Liver (tissue), 9 donors: ENCODE results near the gene ABCG5. TPM values are rescaled to one million over a fixed set of nuclear protein-coding genes. Genes with fewer than 3 reads are reported as not detected.

Experiments used
- DNase-seq: peaks from one replicate; pipeline ENCODE4 v3.0.0-alpha.2; 2017; ENCODE audit warnings: low spot score
- H3K27ac ChIP-seq, 2 donors: one replicate each; pipeline ENCODE4 v1.7.0; 2013; ENCODE audit warnings: inconsistent platforms in 2 of 2, low read length in 2 of 2, control low read depth in 1 of 2, low read depth in 1 of 2, mild to moderate bottlenecking in 1 of 2
- H3K27me3 ChIP-seq, 4 donors: one replicate each; pipeline versions ENCODE4 v1.6.1 to v1.7.0; 2013; ENCODE audit warnings: low read length in 3 of 4, inconsistent platforms in 1 of 4, mild to moderate bottlenecking in 1 of 4, moderate library complexity in 1 of 4; ENCODE audit not compliant: control insufficient read depth in 4 of 4, insufficient read depth in 4 of 4
- H3K36me3 ChIP-seq, 4 donors: one replicate each; pipeline versions ENCODE4 v1.6.1 to v1.7.0; 2013; ENCODE audit warnings: low read length in 3 of 4, mild to moderate bottlenecking in 3 of 4, low read depth in 1 of 4, moderate library complexity in 1 of 4; ENCODE audit not compliant: control insufficient read depth in 4 of 4, insufficient read depth in 3 of 4
- H3K4me1 ChIP-seq, 4 donors: one replicate each; pipeline versions ENCODE4 v1.6.1 to v1.7.0; 2013; ENCODE audit warnings: low read length in 3 of 4, mild to moderate bottlenecking in 3 of 4, moderate library complexity in 1 of 4; ENCODE audit not compliant: control insufficient read depth in 4 of 4, insufficient read depth in 4 of 4
- H3K4me3 ChIP-seq, 3 donors: one replicate each; pipeline versions ENCODE4 v1.6.1 to v1.7.0; 2013; ENCODE audit warnings: low read length in 3 of 3, control low read depth in 1 of 3, low read depth in 1 of 3, mild to moderate bottlenecking in 1 of 3
- H3K9ac ChIP-seq, 2 donors: one replicate each; pipeline ENCODE4 v1.7.0; 2013; ENCODE audit warnings: low read length in 2 of 2, mild to moderate bottlenecking in 2 of 2, moderate library complexity in 2 of 2, control low read depth in 1 of 2, low read depth in 1 of 2
- H3K9me3 ChIP-seq, 4 donors: one replicate each; pipeline versions ENCODE4 v1.6.1 to v1.7.0; 2013; ENCODE audit warnings: low read length in 3 of 4; ENCODE audit not compliant: control insufficient read depth in 4 of 4
- EGR1 ChIP-seq, 2 donors: IDR thresholded peaks; 2 replicates each; pipeline ENCODE4 v1.6.1; 2016 to 2018; ENCODE audit warnings: antibody characterized with exemption in 2 of 2, low read depth in 2 of 2
- FOXA1 ChIP-seq: IDR thresholded peaks from 2 replicates; pipeline ENCODE4 v1.6.1; 2016; ENCODE audit warnings: antibody characterized with exemption
- FOXA2 ChIP-seq: IDR thresholded peaks from 2 replicates; pipeline ENCODE4 v1.6.1; 2016; ENCODE audit warnings: antibody characterized with exemption
- GABPA ChIP-seq, 2 donors: IDR thresholded peaks in 1 of 2; conservative IDR thresholded peaks in 1 of 2; 2 replicates each; pipeline ENCODE4 v1.6.1; 2016; ENCODE audit warnings: antibody characterized with exemption in 2 of 2, mild to moderate bottlenecking in 1 of 2, moderate library complexity in 1 of 2
- HNF4A ChIP-seq, 2 donors: conservative IDR thresholded peaks; 2 replicates each; pipeline ENCODE4 v1.6.1; 2016; ENCODE audit warnings: antibody characterized with exemption in 2 of 2, mild to moderate bottlenecking in 2 of 2
- HNF4G ChIP-seq: IDR thresholded peaks from 2 replicates; pipeline ENCODE4 v1.6.1; 2016; ENCODE audit warnings: antibody characterized with exemption
- JUND ChIP-seq, 2 donors: IDR thresholded peaks; 2 replicates each; pipeline ENCODE4 v1.6.1; 2016; ENCODE audit warnings: antibody characterized with exemption in 2 of 2
- NR2F2 ChIP-seq: IDR thresholded peaks from 2 replicates; pipeline ENCODE4 v1.6.1; 2016; ENCODE audit warnings: antibody characterized with exemption
- RAD21 ChIP-seq, 2 donors: IDR thresholded peaks; 2 replicates each; pipeline ENCODE4 v1.6.1; 2016; ENCODE audit warnings: antibody characterized with exemption in 2 of 2, mild to moderate bottlenecking in 2 of 2
- RXRA ChIP-seq, 2 donors: IDR thresholded peaks; 2 replicates each; pipeline ENCODE4 v1.6.1; 2017 to 2018; ENCODE audit warnings: antibody characterized with exemption in 2 of 2, mild to moderate bottlenecking in 1 of 2
- SP1 ChIP-seq: IDR thresholded peaks from 2 replicates; pipeline ENCODE4 v1.6.1; 2018; ENCODE audit warnings: antibody characterized with exemption, mild to moderate bottlenecking
- TAF1 ChIP-seq: conservative IDR thresholded peaks from 2 replicates; pipeline ENCODE4 v1.6.1; 2016; ENCODE audit warnings: antibody characterized with exemption, mild to moderate bottlenecking
- YY1 ChIP-seq: IDR thresholded peaks from 2 replicates; pipeline ENCODE4 v1.6.1; 2016; ENCODE audit warnings: antibody characterized with exemption, mild to moderate bottlenecking
- WGBS: extraction: QIAGEN DNeasy Blood & Tissue Kit; methylation state at CpG from one replicate; pipeline ENCODE4 v1.1.7; 2013; 5-methylcytosine and 5-hydroxymethylcytosine counted together
- polyA plus RNA-seq, 2 donors: library from polyadenylated mRNA; stranded (reverse) in 1 of 2; unstranded in 1 of 2; fragments of 200-250 nt in 1 of 2; fragments of >200 nt in 1 of 2; fragmentation: Nextera tagmentation in 1 of 2; extraction: Ambion mirVana in 1 of 2; gene quantifications; one replicate each; pipeline versions ENCODE4 v1.2.1 to v1.2.3, GENCODE V29; 2013 to 2015
- total RNA-seq, 2 donors: library from RNA; depleted of rRNA; stranded (reverse); fragments of >200 nt; gene quantifications; one replicate each; pipeline ENCODE4 v1.2.3, GENCODE V29; 2014
- TF ChIP-seq, protein P1 (sequence below): fragments of 150-350 bp; IDR thresholded peaks from 2 replicates; pipeline ENCODE4 v1.5.1; 2017; ENCODE audit warnings: improper control_type of control experiment, low read depth, low read length; ENCODE audit not compliant: missing input control
- TF ChIP-seq, protein P2 (sequence below): IDR thresholded peaks from 2 replicates; pipeline ENCODE4 v1.6.1; 2016; ENCODE audit warnings: antibody characterized with exemption
- TF ChIP-seq, protein P3 (sequence below): IDR thresholded peaks from 2 replicates; pipeline ENCODE4 v1.6.1; 2016; ENCODE audit warnings: antibody characterized with exemption
- TF ChIP-seq, protein P4 (sequence below): IDR thresholded peaks from 2 replicates; pipeline ENCODE4 v1.6.1; 2016; ENCODE audit warnings: antibody characterized with exemption, mild to moderate bottlenecking
- TF ChIP-seq, protein P5 (sequence below): IDR thresholded peaks from 2 replicates; pipeline ENCODE4 v1.6.1; 2016; ENCODE audit warnings: antibody characterized with exemption
- donor health status: healthy.
- donor health status: healthy.
- donor health status: healthy.
- donor health status: healthy.
- donor health status: healthy.

ABCG5 gene
- total and polyA plus RNA-seq, 4 donors, result 15.4 to 63.8 (median 38.5) TPM

DNA sequence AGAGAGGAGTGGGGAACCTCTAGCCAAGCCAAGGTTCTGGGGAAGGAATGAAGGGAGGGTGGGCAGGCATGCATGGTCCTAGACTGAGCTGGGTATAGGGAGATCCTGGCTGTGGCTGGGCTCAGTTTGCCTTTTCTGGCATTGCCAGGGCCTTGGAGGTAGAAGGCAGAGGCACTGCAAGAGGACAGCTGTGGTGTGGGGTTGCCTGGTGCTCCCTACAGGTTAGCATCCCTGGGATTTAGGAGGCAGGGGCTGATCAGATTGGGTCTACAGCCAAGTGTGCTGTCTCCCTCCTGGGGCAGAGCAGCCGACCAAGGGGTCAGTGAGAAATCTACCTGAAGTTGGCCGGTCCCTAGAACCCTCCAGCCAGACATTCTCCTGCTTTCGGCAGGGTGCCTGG lies 16.0 kb upstream of the ABCG5 start:
- Histone ChIP-seq H3K4me1 (peaks cover 0 to 29% (median 9%) of the 10 kb centered on the region in 4 donors), H3K36me3 (peaks cover 9 to 46% (median 28%) of the 10 kb centered on the region in 4 donors), H3K27ac (no peak overlapping the region), H3K27me3 (no peaks in the 10 kb centered on the region), H3K4me3 (no peak overlapping the region), H3K9me3 (no peaks in the 10 kb centered on the region), H3K9ac (no peak overlapping the region)
- 93% methylated on average over 3 of the region's 3 CpGs for WGBS
- no peak for TF ChIP-seq EGR1 (IDR thresholded peaks at IDR 0.05; ENCODE audit: low read depth in 2 of 2)
- no peak for TF ChIP-seq FOXA2
- no peak for TF ChIP-seq HNF4G
- TF ChIP-seq NR2F2, result no peak
- no peak for TF ChIP-seq YY1
- no peak for TF ChIP-seq HNF4A (conservative IDR thresholded peaks at IDR 0.05)
- TF ChIP-seq RXRA (IDR thresholded peaks at IDR 0.05), result no peak
- no peak for TF ChIP-seq SP1
- no peak for TF ChIP-seq TAF1
- TF ChIP-seq, protein P1, sequence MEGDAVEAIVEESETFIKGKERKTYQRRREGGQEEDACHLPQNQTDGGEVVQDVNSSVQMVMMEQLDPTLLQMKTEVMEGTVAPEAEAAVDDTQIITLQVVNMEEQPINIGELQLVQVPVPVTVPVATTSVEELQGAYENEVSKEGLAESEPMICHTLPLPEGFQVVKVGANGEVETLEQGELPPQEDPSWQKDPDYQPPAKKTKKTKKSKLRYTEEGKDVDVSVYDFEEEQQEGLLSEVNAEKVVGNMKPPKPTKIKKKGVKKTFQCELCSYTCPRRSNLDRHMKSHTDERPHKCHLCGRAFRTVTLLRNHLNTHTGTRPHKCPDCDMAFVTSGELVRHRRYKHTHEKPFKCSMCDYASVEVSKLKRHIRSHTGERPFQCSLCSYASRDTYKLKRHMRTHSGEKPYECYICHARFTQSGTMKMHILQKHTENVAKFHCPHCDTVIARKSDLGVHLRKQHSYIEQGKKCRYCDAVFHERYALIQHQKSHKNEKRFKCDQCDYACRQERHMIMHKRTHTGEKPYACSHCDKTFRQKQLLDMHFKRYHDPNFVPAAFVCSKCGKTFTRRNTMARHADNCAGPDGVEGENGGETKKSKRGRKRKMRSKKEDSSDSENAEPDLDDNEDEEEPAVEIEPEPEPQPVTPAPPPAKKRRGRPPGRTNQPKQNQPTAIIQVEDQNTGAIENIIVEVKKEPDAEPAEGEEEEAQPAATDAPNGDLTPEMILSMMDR, result no peak
- DNase-seq, result no peak

DNA sequence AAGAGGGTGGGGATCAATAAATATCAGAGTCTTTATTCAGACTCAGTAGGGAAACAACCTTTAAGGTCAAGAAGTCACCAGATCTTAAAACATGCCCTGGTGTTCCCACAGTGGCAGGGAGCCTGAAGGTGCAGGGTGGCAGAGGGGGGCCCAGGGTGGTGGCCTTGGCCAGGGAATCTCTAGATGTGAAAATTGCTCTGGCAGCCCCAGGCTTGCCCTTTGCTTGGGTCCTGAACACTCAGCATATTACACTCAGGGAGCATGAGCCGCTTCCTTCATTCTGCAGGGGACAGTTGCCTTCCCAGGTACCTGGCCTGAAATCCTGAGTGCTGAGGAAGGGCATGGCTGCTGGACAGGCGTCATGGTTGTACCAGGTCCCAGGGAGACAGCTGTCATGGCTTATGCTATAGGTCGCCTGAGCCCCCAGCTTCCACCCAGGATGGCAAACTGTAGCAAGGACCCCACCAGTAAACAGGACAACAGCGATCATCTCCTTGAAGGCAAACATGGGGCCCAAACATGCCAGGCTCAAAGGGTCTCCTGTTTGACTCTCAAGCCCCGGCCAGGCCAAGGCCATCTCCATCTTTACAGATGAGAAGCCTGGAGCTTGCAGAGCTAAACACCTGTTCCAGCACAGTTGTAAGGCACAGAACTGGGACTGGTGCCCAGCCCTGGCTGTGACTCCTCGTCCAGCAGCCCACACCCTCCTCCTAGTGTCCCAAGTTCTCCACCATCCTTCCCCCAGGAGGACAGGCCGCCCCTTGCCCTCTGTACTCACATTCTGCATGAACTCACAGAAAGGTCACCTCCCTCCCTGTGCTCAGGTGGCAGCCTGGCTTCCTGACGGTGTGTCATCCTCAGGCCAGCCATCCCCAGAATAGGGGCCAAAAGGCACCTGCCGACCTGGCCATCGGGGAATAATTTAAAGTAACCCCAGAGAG lies 14.8 kb upstream of the ABCG5 start:
- peaks cover 6 to 36% (median 28%) of the 10 kb centered on the region in 4 donors for H3K36me3 ChIP-seq
- no peaks in the 10 kb centered on the region for H3K27me3 ChIP-seq
- no peak for DNase-seq
- 57% methylated on average over 10 of the region's 10 CpGs for WGBS
- no peaks in the 10 kb centered on the region for H3K9me3 ChIP-seq
- peaks cover 0 to 34% (median 9%) of the 10 kb centered on the region in 4 donors for H3K4me1 ChIP-seq
- no peak overlapping the region for H3K4me3 ChIP-seq
- H3K9ac ChIP-seq, result no peak overlapping the region
- TF ChIP-seq, protein P2, sequence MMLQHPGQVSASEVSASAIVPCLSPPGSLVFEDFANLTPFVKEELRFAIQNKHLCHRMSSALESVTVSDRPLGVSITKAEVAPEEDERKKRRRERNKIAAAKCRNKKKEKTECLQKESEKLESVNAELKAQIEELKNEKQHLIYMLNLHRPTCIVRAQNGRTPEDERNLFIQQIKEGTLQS, result no peak
- TF ChIP-seq, protein P3, sequence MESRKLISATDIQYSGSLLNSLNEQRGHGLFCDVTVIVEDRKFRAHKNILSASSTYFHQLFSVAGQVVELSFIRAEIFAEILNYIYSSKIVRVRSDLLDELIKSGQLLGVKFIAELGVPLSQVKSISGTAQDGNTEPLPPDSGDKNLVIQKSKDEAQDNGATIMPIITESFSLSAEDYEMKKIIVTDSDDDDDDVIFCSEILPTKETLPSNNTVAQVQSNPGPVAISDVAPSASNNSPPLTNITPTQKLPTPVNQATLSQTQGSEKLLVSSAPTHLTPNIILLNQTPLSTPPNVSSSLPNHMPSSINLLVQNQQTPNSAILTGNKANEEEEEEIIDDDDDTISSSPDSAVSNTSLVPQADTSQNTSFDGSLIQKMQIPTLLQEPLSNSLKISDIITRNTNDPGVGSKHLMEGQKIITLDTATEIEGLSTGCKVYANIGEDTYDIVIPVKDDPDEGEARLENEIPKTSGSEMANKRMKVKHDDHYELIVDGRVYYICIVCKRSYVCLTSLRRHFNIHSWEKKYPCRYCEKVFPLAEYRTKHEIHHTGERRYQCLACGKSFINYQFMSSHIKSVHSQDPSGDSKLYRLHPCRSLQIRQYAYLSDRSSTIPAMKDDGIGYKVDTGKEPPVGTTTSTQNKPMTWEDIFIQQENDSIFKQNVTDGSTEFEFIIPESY, result no peak
- TF ChIP-seq, protein P4, sequence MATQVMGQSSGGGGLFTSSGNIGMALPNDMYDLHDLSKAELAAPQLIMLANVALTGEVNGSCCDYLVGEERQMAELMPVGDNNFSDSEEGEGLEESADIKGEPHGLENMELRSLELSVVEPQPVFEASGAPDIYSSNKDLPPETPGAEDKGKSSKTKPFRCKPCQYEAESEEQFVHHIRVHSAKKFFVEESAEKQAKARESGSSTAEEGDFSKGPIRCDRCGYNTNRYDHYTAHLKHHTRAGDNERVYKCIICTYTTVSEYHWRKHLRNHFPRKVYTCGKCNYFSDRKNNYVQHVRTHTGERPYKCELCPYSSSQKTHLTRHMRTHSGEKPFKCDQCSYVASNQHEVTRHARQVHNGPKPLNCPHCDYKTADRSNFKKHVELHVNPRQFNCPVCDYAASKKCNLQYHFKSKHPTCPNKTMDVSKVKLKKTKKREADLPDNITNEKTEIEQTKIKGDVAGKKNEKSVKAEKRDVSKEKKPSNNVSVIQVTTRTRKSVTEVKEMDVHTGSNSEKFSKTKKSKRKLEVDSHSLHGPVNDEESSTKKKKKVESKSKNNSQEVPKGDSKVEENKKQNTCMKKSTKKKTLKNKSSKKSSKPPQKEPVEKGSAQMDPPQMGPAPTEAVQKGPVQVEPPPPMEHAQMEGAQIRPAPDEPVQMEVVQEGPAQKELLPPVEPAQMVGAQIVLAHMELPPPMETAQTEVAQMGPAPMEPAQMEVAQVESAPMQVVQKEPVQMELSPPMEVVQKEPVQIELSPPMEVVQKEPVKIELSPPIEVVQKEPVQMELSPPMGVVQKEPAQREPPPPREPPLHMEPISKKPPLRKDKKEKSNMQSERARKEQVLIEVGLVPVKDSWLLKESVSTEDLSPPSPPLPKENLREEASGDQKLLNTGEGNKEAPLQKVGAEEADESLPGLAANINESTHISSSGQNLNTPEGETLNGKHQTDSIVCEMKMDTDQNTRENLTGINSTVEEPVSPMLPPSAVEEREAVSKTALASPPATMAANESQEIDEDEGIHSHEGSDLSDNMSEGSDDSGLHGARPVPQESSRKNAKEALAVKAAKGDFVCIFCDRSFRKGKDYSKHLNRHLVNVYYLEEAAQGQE, result no peak
- TF ChIP-seq TAF1 (no peak), HNF4A (conservative IDR thresholded peaks at IDR 0.05) (peak in 1 of 2 donors; percentile 43), JUND (IDR thresholded peaks at IDR 0.05) (no peak), SP1 (peak; percentile 49), EGR1 (IDR thresholded peaks at IDR 0.05; ENCODE audit: low read depth in 2 of 2) (no peak), NR2F2 (no peak), GABPA (IDR thresholded peaks at IDR 0.05 in 1 of 2, conservative IDR thresholded peaks at IDR 0.05 in 1 of 2) (no peak), FOXA2 (no peak), HNF4G (no peak), RAD21 (IDR thresholded peaks at IDR 0.05) (peak in 1 of 2 donors; percentile 22), RXRA (IDR thresholded peaks at IDR 0.05) (peak; percentile 42 to 80), FOXA1 (no peak), YY1 (no peak)
- TF ChIP-seq, protein P5, sequence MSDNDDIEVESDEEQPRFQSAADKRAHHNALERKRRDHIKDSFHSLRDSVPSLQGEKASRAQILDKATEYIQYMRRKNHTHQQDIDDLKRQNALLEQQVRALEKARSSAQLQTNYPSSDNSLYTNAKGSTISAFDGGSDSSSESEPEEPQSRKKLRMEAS, result no peak
- TF ChIP-seq, protein P1, result no peak
- H3K27ac ChIP-seq, result no peak overlapping the region
